Activated CD8-positive, alpha-beta T cell treated with anti-CD3 and anti-CD28 coated beads for 36 hours (primary cell): ENCODE measurements around the gene DPM2. TPM values are rescaled to one million over a fixed set of nuclear protein-coding genes. Genes with fewer than 3 reads are reported as not detected.

Experiments
- ATAC-seq: fragments of 200-7000 bp; cut with Tn5 transposase; one replicate; pipeline ENCODE4 v1.10.0; 2021; ENCODE audit warnings: mild to moderate bottlenecking, moderate library complexity
- CTCF ChIA-PET: fragments of 350-600 bp; sonication (Branson Sonifier 250); formaldehyde crosslinking; loops from one replicate; lab custom pipeline; 2021; ENCODE audit warnings: antibody characterized with exemption; lab: Charles Lee
- POLR2A ChIA-PET: fragments of 350-600 bp; sonication (Branson Sonifier 250); formaldehyde crosslinking; loops from one replicate; lab custom pipeline; 2021; ENCODE audit warnings: antibody characterized with exemption; lab: Charles Lee
- DNase-seq: peaks from one replicate; pipeline ENCODE4 v3.0.0-alpha.2; 2020
- H3K27ac Mint-ChIP-seq: one replicate; pipeline ENCODE4 v1.8.0; 2021; ENCODE audit warnings: mild to moderate bottlenecking, mixed read lengths
- H3K27me3 Mint-ChIP-seq: one replicate; pipeline ENCODE4 v1.8.0; 2021; ENCODE audit warnings: mixed read lengths
- H3K36me3 Mint-ChIP-seq: one replicate; pipeline ENCODE4 v1.8.0; 2021; ENCODE audit warnings: low read depth, mixed read lengths
- H3K4me1 Mint-ChIP-seq: one replicate; pipeline ENCODE4 v1.8.0; 2021; ENCODE audit warnings: low read depth, mixed read lengths
- H3K4me3 Mint-ChIP-seq: one replicate; pipeline ENCODE4 v1.8.0; 2021; ENCODE audit warnings: mild to moderate bottlenecking, moderate library complexity, mixed read lengths
- H3K9me3 Mint-ChIP-seq: one replicate; pipeline ENCODE4 v1.8.0; 2021; ENCODE audit warnings: mixed read lengths
- intact Hi-C: fragments of 100-400 bp; cut with micrococcal nuclease; formaldehyde crosslinking; loops from one replicate; pipeline ENCODE4 v1.10.0; 2022
- total RNA-seq, 2 experiments: library from RNA; stranded (reverse); gene quantifications; one replicate each; pipeline ENCODE4 v1.2.3, GENCODE V29; 2021
- TF ChIP-seq, protein P1 (sequence below): fragments of 200-600 bp; IDR thresholded peaks from one replicate; pipeline ENCODE4 v1.8.0; 2022; ENCODE audit warnings: antibody characterized with exemption, mild to moderate bottlenecking

DPM2 gene
- total RNA-seq, 2 experiments from 2014 or later: 41.3 to 43.9 TPM

DNA sequence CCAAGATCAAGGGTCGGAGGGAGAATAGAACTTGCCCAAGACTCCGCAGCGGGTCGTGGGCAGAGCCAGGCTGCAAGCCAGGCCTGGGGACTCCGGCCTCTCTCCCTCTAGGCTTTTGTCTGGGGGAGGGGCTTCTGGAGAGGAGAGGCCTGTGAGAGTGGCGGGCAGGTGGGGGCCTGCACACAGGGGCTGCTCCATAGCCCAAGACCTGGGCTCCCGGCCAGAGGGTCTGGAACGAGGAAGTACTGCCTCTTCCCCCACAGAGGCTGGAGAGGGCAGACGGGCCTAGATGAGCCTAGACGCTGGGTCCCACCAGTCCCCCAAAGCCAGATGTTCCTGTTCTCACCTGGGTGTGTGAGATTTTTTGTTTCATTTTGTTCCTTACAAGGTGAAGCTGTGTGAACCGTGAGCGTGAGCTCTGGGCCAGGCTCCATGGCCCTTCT lies 33.1 kb downstream of the DPM2 start:
- H3K27me3 Mint-ChIP-seq: no peaks in the 10 kb centered on the region
- peak overlapping the region; percentile 83 for H3K4me3 Mint-ChIP-seq
- ChIA-PET POLR2A (interaction anchor here (0.6 to 4.9 kb wide), 7 partner anchors 10 to 176 kb away, joined by 3 to 57 read pairs (median 5); partner anchors contain the start of genes CDK9 and ST6GALNAC4), CTCF (interaction anchor here (1.0 to 2.9 kb wide), 4 partner anchors 12 to 170 kb away, joined by 3 to 12 read pairs (median 6); partner anchors contain the start of genes ST6GALNAC4 and TOR2A)
- intact Hi-C loops: no loop called here
- H3K27ac Mint-ChIP-seq: peak overlapping the region; percentile 96
- H3K36me3 Mint-ChIP-seq: peaks cover 16% of the 10 kb centered on the region
- H3K9me3 Mint-ChIP-seq: no peaks in the 10 kb centered on the region
- DNase-seq (no peak), ATAC-seq (peak; percentile 0)
- TF ChIP-seq, protein P1, sequence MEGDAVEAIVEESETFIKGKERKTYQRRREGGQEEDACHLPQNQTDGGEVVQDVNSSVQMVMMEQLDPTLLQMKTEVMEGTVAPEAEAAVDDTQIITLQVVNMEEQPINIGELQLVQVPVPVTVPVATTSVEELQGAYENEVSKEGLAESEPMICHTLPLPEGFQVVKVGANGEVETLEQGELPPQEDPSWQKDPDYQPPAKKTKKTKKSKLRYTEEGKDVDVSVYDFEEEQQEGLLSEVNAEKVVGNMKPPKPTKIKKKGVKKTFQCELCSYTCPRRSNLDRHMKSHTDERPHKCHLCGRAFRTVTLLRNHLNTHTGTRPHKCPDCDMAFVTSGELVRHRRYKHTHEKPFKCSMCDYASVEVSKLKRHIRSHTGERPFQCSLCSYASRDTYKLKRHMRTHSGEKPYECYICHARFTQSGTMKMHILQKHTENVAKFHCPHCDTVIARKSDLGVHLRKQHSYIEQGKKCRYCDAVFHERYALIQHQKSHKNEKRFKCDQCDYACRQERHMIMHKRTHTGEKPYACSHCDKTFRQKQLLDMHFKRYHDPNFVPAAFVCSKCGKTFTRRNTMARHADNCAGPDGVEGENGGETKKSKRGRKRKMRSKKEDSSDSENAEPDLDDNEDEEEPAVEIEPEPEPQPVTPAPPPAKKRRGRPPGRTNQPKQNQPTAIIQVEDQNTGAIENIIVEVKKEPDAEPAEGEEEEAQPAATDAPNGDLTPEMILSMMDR: no peak
- H3K4me1 Mint-ChIP-seq: peaks cover 56% of the 10 kb centered on the region

DNA sequence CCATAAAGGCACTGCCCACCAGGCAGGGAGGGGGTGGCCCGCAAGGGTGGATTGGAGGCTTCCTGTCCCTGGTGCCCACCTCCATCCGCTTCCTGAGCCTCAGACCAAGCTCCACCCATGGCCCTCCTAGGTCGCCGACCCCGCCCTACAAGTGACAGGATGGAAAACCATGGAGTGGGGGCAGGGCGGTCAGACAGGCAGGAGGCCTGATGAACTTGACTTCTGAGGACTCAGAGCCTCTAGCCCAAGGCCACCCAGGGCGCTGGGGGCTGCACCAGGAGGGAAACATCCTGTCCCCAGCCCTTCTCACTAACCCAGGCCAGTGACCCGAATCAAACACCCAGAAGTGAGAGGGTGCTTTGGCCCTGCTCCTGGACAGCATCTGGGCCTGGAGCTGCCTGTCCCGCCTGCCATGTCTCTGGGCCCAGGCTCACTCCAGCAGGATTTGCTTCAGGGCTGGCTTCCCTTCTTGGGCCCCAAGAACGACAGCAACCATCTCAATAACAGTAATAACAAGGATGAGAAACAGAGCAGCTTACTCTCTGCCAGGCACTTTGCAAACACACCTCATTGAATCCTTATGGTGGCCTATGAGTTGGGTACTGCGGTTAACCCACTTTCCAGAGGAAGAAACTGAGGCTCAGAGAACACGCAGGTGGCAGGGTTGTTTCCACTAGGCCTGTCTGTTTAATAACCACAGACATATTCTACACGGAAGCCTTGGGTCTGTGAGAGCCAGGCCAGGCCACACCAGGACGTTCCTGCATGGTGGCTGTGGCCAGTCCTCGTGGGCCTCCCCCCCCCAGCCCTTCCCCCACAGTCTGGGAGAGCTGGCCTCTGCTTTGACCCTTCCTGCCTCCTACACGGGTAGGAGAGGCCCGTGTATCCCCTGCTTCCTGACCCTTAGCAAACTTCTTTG lies 33.8 kb downstream of the DPM2 start:
- peak; percentile 96 for DNase-seq
- CTCF ChIA-PET: interaction anchor here (0.6 to 2.9 kb wide), 5 partner anchors 13 to 214 kb away, joined by 3 to 12 read pairs (median 3); partner anchors contain the start of gene ST6GALNAC4
- Mint-ChIP-seq H3K4me3 (peak overlapping the region; percentile 83), H3K27me3 (no peaks in the 10 kb centered on the region), H3K4me1 (peaks cover 56% of the 10 kb centered on the region), H3K36me3 (peaks cover 15% of the 10 kb centered on the region), H3K27ac (peak overlapping the region; percentile 96), H3K9me3 (no peaks in the 10 kb centered on the region)
- POLR2A ChIA-PET: interaction anchor here (0.7 to 4.9 kb wide), 6 partner anchors 9 to 29 kb away, joined by 3 to 57 read pairs (median 4); partner anchors contain the start of gene ST6GALNAC4
- intact Hi-C loops: no loop called here
- TF ChIP-seq, protein P1: no peak
- ATAC-seq: peak; percentile 55

DNA sequence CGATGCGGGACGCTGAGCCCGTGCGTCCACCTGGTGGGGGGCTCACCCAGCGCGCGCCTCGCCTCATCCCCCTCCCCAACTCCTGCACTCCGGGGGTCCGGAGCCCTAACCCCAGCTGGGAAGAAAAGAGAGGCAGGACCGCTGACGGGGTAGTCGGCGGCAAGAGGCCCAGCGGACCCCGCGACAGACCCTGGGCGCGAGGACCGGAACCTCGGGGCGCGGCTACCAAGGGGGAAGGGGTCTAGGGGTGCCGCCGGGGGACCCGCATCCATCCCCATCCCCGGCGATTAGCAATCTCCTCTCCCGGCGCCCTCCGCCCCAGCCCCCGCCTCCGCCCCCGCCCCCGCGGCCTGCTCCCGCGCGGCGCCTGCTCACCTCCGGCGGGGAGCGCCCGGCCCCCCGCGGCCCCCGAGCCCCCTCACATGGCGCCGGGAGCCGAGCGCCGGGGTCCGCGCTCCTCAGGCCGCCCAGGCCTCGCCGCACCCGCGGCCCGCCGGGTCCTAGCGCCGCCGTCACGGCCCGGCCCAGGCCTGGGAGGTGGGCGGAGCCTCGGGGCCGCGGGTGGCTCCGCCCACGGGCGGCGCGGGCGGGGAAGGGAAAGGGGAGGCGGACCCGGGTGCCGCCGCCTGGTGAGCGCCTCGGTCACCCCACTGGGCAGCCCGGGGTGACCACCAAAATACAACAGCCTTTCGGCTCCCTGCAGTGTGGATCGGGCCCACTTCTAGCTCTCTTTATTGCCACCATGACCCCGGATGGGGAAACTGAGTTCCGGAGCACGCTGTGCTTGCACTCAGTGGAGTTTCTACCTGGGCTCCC lies 38.3 kb downstream of the DPM2 start, which contains the start of gene ST6GALNAC6:
ST6GALNAC6 (minus strand) TSS at position 476 of the 816 bp plus-strand sequence. CDS start 1,622 bp downstream, outside the sequence.
- ChIA-PET CTCF (interaction anchor here (1.2 to 3.0 kb wide), 7 partner anchors 18 to 165 kb away, joined by 3 to 16 read pairs (median 4); partner anchors contain the start of genes ST6GALNAC4 and TOR2A), POLR2A (interaction anchor here (0.7 to 3.7 kb wide), 9 partner anchors 14 to 449 kb away, joined by 3 to 19 read pairs (median 3); partner anchors contain the start of gene ST6GALNAC4)
- Mint-ChIP-seq H3K27ac (peak within 1 kb of the TSS; percentile 83), H3K9me3 (peaks cover 5% of the 10 kb centered on the region), H3K36me3 (peaks cover 43% of the 10 kb centered on the region), H3K4me3 (peak within 1 kb of the TSS; percentile 82), H3K27me3 (no peaks in the 10 kb centered on the region), H3K4me1 (peaks cover 37% of the 10 kb centered on the region)
- intact Hi-C loops: no loop called here
- DNase-seq (peak; percentile 76), ATAC-seq (peak; percentile 78)
- TF ChIP-seq, protein P1: no peak

DNA sequence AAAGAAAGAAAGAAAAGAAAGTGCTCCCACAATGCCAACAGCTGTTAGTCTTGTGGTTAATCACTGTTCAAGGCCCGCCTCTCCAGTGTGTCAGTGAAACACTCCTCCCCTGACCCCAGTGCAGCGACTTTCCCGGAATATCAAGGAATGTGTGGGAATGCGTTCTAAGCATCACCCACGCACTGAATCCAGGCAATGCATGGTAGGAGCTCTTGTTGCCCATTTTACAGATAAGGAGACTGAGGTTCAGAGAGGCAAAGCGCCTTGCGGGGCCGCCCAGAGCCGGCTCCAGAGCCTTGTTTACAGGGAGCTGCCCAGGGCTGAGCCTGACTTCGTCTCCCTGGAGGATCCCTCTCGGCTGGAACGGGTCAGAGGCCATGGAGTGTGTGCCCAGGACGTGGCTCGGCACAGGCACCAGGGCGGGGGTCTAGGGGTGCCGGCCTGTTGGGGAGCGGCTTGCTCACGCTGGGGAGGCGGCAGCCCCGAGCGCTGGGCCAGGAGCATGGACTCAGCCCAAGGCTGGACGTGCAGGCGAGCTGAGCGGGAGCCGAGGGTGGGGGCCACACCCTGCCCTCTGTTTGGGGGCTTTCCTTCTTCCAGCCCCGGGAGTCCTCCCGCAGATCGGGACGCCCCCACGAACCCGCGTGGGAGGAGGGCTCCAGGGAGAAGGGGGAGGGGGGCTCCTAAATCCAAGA lies 39.1 kb downstream of the DPM2 start:
- CTCF ChIA-PET: interaction anchor here (1.2 to 3.0 kb wide), 5 partner anchors 19 to 164 kb away, joined by 3 to 16 read pairs (median 4); partner anchors contain the start of genes ST6GALNAC4 and TOR2A
- peak; percentile 9 for ATAC-seq
- POLR2A ChIA-PET: interaction anchor here (1.0 to 3.7 kb wide), 7 partner anchors 11 to 109 kb away, joined by 3 to 19 read pairs (median 4); partner anchors contain the start of gene ST6GALNAC4
- no peaks in the 10 kb centered on the region for H3K27me3 Mint-ChIP-seq
- peaks cover 11% of the 10 kb centered on the region for H3K9me3 Mint-ChIP-seq
- H3K4me3 Mint-ChIP-seq: peak overlapping the region; percentile 82
- TF ChIP-seq, protein P1: no peak
- peaks cover 46% of the 10 kb centered on the region for H3K36me3 Mint-ChIP-seq
- intact Hi-C loops: no loop called here
- peak; percentile 33 for DNase-seq
- H3K27ac Mint-ChIP-seq: peak overlapping the region; percentile 83
- peaks cover 31% of the 10 kb centered on the region for H3K4me1 Mint-ChIP-seq
